ENCODE data around the gene BORA. TPM values are rescaled to one million over a fixed set of nuclear protein-coding genes. Genes with fewer than 3 reads are reported as not detected.

BORA gene
- total and polyA plus RNA-seq, 8 donors, result 0.51 to 1.9 (median 1.2) TPM

DNA sequence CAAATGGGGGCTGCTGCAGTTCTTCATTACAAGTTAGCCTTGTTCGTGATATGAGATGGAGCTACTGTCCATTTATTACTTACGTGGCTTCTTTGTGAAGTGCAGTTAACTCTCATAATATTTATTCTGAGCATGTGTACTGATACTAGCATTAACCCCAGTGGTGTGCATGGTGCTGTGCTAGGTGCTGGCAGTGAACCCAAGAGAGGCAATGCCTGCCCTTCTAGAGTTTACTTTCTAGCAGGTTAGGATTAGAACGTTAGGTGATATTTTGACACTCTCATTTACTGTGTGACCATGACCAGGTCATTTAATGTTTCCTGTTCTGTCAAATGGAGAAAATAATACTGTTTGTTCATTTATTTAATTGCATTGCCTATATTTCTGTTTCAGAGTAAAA is 71.1 kb downstream of the BORA start:
- FAIRE-seq (no peak), ATAC-seq (no peak), DNase-seq (no peak)
- Histone ChIP-seq H3K36me3 (peaks cover 0 to 24% (median 0%) of the 10 kb centered on the region in 3 donors), H3K9me3 (no peaks in the 10 kb centered on the region), H3K4me1 (no peaks in the 10 kb centered on the region), H3K27me3 (no peaks in the 10 kb centered on the region), H3K27ac (no peak overlapping the region), H3K4me3 (no peak overlapping the region)
- intact Hi-C loops (cut with DNase I), result no loop called here
- 56 to 62% methylated on average over 3 of the region's 3 CpGs for WGBS, 2 donors
- no peak for TF ChIP-seq CTCF (IDR thresholded peaks at IDR 0.05)

DNA sequence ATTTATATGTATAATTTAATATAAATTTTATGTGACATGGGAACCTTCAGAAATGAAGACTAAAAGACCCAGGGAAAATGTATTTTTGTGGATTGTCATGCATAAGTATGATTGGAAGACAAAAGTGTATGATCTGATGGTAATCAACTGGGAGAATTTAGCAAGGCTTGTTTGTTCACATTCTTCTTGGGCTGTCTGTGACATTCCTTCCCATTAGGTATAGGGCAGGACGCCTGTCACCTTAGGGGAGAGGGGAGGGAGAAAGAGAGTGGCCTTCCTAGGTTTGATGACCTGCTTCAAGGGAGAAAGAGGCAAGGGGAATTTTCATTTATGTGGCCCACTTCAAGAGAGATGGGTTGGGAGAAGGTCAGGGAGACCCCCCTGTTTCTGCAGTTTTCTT is 76.6 kb downstream of the BORA start:
- WGBS, 2 donors, result 96 to 100% methylated on average over 1 of the region's 1 CpG
- no peak for FAIRE-seq

More for the DNA sequence above, 76.6 kb downstream of the BORA start:
- H3K9me3 ChIP-seq, result no peaks in the 10 kb centered on the region
- no peak overlapping the region for H3K4me3 ChIP-seq
- no peak for TF ChIP-seq CTCF (IDR thresholded peaks at IDR 0.05)
- H3K27ac ChIP-seq, result no peak overlapping the region
- DNase-seq (no peak), ATAC-seq (no peak)
- H3K4me1 ChIP-seq, result no peaks in the 10 kb centered on the region
- no peaks in the 10 kb centered on the region for H3K27me3 ChIP-seq
- intact Hi-C loops (cut with DNase I), result no loop called here
- H3K36me3 ChIP-seq, result peaks cover 0 to 7% (median 0%) of the 10 kb centered on the region in 3 donors

Other genes with a start within 250 kb of the BORA start
- gene MZT1, start 294 bp upstream of the BORA start, total RNA-seq, result 1 to 10 TPM; 1.8 to 4.6 (median 3.7) TPM
- 1 to 10 TPM; 4.0 to 6.5 TPM for gene MZT1, start 294 bp upstream of the BORA start, polyA plus RNA-seq
- gene DIS3, start 54.0 kb downstream of the BORA start, total RNA-seq, result 10 to 100 TPM in 4 of 6 donors, 1 to 10 TPM in 2; 6.4 to 14.2 (median 11.3) TPM
- 1 to 10 TPM; 3.2 to 5.7 TPM for gene DIS3, start 54.0 kb downstream of the BORA start, polyA plus RNA-seq
- gene PIBF1, start 54.2 kb downstream of the BORA start, total RNA-seq, result 10 to 100 TPM in 1 of 6 donors, 1 to 10 TPM in 5; 6.1 to 11.4 (median 8.9) TPM
- 10 to 100 TPM in 1 of 2 donors, 1 to 10 TPM in 1; 8.3 to 13.5 TPM for gene PIBF1, start 54.2 kb downstream of the BORA start, polyA plus RNA-seq

All from pancreas (tissue), 10 donors.